ENCODE measurements around the gene TTC13.

Gene TTC13

GRCh38 chr1:230894032-230894431, 84.6 kb downstream of the TTC13 start:
- no peak overlapping the region for H3K27ac ChIP-seq (ENCODE audit: low read depth, low read length)
- no peak overlapping the region for H3K56ac ChIP-seq (ENCODE audit: low read length)
- no peak overlapping the region for H4K5ac ChIP-seq (ENCODE audit: low read length)
- H3K4me2 ChIP-seq (ENCODE audit: low read length) = no peak overlapping the region
- no peaks in the 10 kb centered on the region for H3K79me1 ChIP-seq (ENCODE audit: low read length)
- H3K4me1 ChIP-seq (ENCODE audit: control insufficient read depth, low read depth, low read length) = peaks cover 3% of the 10 kb centered on the region
- no peak overlapping the region for H2BK5ac ChIP-seq (ENCODE audit: low read length)
- no peak overlapping the region for H3K4me3 ChIP-seq (ENCODE audit: low read length)
- no peaks in the 10 kb centered on the region for H3K36me3 ChIP-seq (ENCODE audit: control insufficient read depth, insufficient read depth, low read length)
- no peaks in the 10 kb centered on the region for H3K27me3 ChIP-seq (ENCODE audit: insufficient read depth, low read length, poor library complexity)
- no peak overlapping the region for H2AK5ac ChIP-seq (ENCODE audit: low read length)
- no peak overlapping the region for H4K8ac ChIP-seq (ENCODE audit: low read depth, low read length)
- H2BK15ac ChIP-seq (replicated peaks; ENCODE audit: low read depth) = no peak overlapping the region
- no CpG with 5 or more reads among the region's 6 CpGs for WGBS (ENCODE audit: extremely low coverage, insufficient coverage, low lambda C conversion rate)
- no peak overlapping the region for H3K4ac ChIP-seq (ENCODE audit: low read depth, low read length)
- no peak overlapping the region for H3K18ac ChIP-seq (ENCODE audit: low read length)
- H3K23ac ChIP-seq (ENCODE audit: low read length) = no peak overlapping the region
- DNase-seq = no peak
- no peaks in the 10 kb centered on the region for H3K79me2 ChIP-seq (ENCODE audit: control insufficient read depth, insufficient read depth, low read length)
- H3K9ac ChIP-seq (ENCODE audit: low read length) = no peak overlapping the region
- H2BK120ac ChIP-seq (ENCODE audit: low read depth, low read length) = no peak overlapping the region

- Histone ChIP-seq H2BK15ac (replicated peaks; ENCODE audit: low read depth) (no peak overlapping the region), H2AK5ac (ENCODE audit: low read length) (no peak overlapping the region), H3K36me3 (ENCODE audit: control insufficient read depth, insufficient read depth, low read length) (no peaks in the 10 kb centered on the region), H3K56ac (ENCODE audit: low read length) (no peak overlapping the region), H3K4me3 (ENCODE audit: low read length) (no peak overlapping the region), H3K18ac (ENCODE audit: low read length) (no peak overlapping the region), H3K4me2 (ENCODE audit: low read length) (no peak overlapping the region), H3K4ac (ENCODE audit: low read depth, low read length) (no peak overlapping the region), H3K27ac (ENCODE audit: low read depth, low read length) (no peak overlapping the region), H2BK5ac (ENCODE audit: low read length) (no peak overlapping the region), H4K8ac (ENCODE audit: low read depth, low read length) (no peak overlapping the region), H3K79me1 (ENCODE audit: low read length) (no peaks in the 10 kb centered on the region), H3K9ac (ENCODE audit: low read length) (no peak overlapping the region), H2BK120ac (ENCODE audit: low read depth, low read length) (no peak overlapping the region), H3K79me2 (ENCODE audit: control insufficient read depth, insufficient read depth, low read length) (no peaks in the 10 kb centered on the region), H3K27me3 (ENCODE audit: insufficient read depth, low read length, poor library complexity) (no peaks in the 10 kb centered on the region), H3K4me1 (ENCODE audit: control insufficient read depth, low read depth, low read length) (peaks cover 3% of the 10 kb centered on the region), H3K23ac (ENCODE audit: low read length) (no peak overlapping the region), H4K5ac (ENCODE audit: low read length) (no peak overlapping the region)
- WGBS (ENCODE audit: extremely low coverage, insufficient coverage, low lambda C conversion rate) = no CpG with 5 or more reads among the region's 6 CpGs
- peak; percentile 16 for DNase-seq
These were observed 86.6 kb downstream of the TTC13 start for GRCh38 chr1:230892018-230892491.

GRCh38 chr1:230891413-230891812, 87.2 kb downstream of the TTC13 start:
- no peak overlapping the region for H4K8ac ChIP-seq (ENCODE audit: low read depth, low read length)
- H2BK120ac ChIP-seq (ENCODE audit: low read depth, low read length) = no peak overlapping the region
- no peaks in the 10 kb centered on the region for H3K79me2 ChIP-seq (ENCODE audit: control insufficient read depth, insufficient read depth, low read length)
- no peak overlapping the region for H3K18ac ChIP-seq (ENCODE audit: low read length)
- no peak overlapping the region for H2BK15ac ChIP-seq (replicated peaks; ENCODE audit: low read depth)
- no peaks in the 10 kb centered on the region for H3K79me1 ChIP-seq (ENCODE audit: low read length)
- no peak overlapping the region for H3K4ac ChIP-seq (ENCODE audit: low read depth, low read length)
- no CpG with 5 or more reads among the region's 2 CpGs for WGBS (ENCODE audit: extremely low coverage, insufficient coverage, low lambda C conversion rate)
- H2BK5ac ChIP-seq (ENCODE audit: low read length) = no peak overlapping the region
- no peak overlapping the region for H4K5ac ChIP-seq (ENCODE audit: low read length)
- no peak overlapping the region for H3K4me3 ChIP-seq (ENCODE audit: low read length)
- no peaks in the 10 kb centered on the region for H3K36me3 ChIP-seq (ENCODE audit: control insufficient read depth, insufficient read depth, low read length)
- no peak overlapping the region for H3K23ac ChIP-seq (ENCODE audit: low read length)
- peak; percentile 66 for DNase-seq
- H2AK5ac ChIP-seq (ENCODE audit: low read length) = no peak overlapping the region
- peaks cover 3% of the 10 kb centered on the region for H3K4me1 ChIP-seq (ENCODE audit: control insufficient read depth, low read depth, low read length)
- H3K9ac ChIP-seq (ENCODE audit: low read length) = no peak overlapping the region
- H3K27me3 ChIP-seq (ENCODE audit: insufficient read depth, low read length, poor library complexity) = no peaks in the 10 kb centered on the region
- no peak overlapping the region for H3K27ac ChIP-seq (ENCODE audit: low read depth, low read length)
- H3K4me2 ChIP-seq (ENCODE audit: low read length) = no peak overlapping the region
- no peak overlapping the region for H3K56ac ChIP-seq (ENCODE audit: low read length)

- H4K8ac ChIP-seq (ENCODE audit: low read depth, low read length) = no peak overlapping the region
- DNase-seq = no peak
- no peak overlapping the region for H4K5ac ChIP-seq (ENCODE audit: low read length)
- no peaks in the 10 kb centered on the region for H3K79me1 ChIP-seq (ENCODE audit: low read length)
- no peak overlapping the region for H2BK5ac ChIP-seq (ENCODE audit: low read length)
- no peaks in the 10 kb centered on the region for H3K36me3 ChIP-seq (ENCODE audit: control insufficient read depth, insufficient read depth, low read length)
- H3K4me1 ChIP-seq (ENCODE audit: control insufficient read depth, low read depth, low read length) = peaks cover 2% of the 10 kb centered on the region
- no peak overlapping the region for H3K18ac ChIP-seq (ENCODE audit: low read length)
- no peak overlapping the region for H3K4me2 ChIP-seq (ENCODE audit: low read length)
- no peak overlapping the region for H3K23ac ChIP-seq (ENCODE audit: low read length)
- H3K56ac ChIP-seq (ENCODE audit: low read length) = no peak overlapping the region
- H2BK120ac ChIP-seq (ENCODE audit: low read depth, low read length) = no peak overlapping the region
- H3K4me3 ChIP-seq (ENCODE audit: low read length) = no peak overlapping the region
- no peak overlapping the region for H3K27ac ChIP-seq (ENCODE audit: low read depth, low read length)
- H3K4ac ChIP-seq (ENCODE audit: low read depth, low read length) = no peak overlapping the region
- no peaks in the 10 kb centered on the region for H3K27me3 ChIP-seq (ENCODE audit: insufficient read depth, low read length, poor library complexity)
- no peak overlapping the region for H2BK15ac ChIP-seq (replicated peaks; ENCODE audit: low read depth)
- H3K79me2 ChIP-seq (ENCODE audit: control insufficient read depth, insufficient read depth, low read length) = no peaks in the 10 kb centered on the region
- H3K9ac ChIP-seq (ENCODE audit: low read length) = no peak overlapping the region
- H2AK5ac ChIP-seq (ENCODE audit: low read length) = no peak overlapping the region
- WGBS (ENCODE audit: extremely low coverage, insufficient coverage, low lambda C conversion rate) = no CpG with 5 or more reads among the region's 2 CpGs
These were observed 94.0 kb downstream of the TTC13 start for GRCh38 chr1:230884646-230885045.

GRCh38 chr1:230883967-230884366, 94.7 kb downstream of the TTC13 start:
- Histone ChIP-seq H3K79me2 (ENCODE audit: control insufficient read depth, insufficient read depth, low read length) (no peaks in the 10 kb centered on the region), H3K36me3 (ENCODE audit: control insufficient read depth, insufficient read depth, low read length) (no peaks in the 10 kb centered on the region), H3K56ac (ENCODE audit: low read length) (no peak overlapping the region), H4K8ac (ENCODE audit: low read depth, low read length) (no peak overlapping the region), H3K9ac (ENCODE audit: low read length) (no peak overlapping the region), H2AK5ac (ENCODE audit: low read length) (no peak overlapping the region), H4K5ac (ENCODE audit: low read length) (no peak overlapping the region), H2BK120ac (ENCODE audit: low read depth, low read length) (no peak overlapping the region), H3K4me3 (ENCODE audit: low read length) (no peak overlapping the region), H3K18ac (ENCODE audit: low read length) (no peak overlapping the region), H3K23ac (ENCODE audit: low read length) (no peak overlapping the region), H3K79me1 (ENCODE audit: low read length) (no peaks in the 10 kb centered on the region), H3K4me1 (ENCODE audit: control insufficient read depth, low read depth, low read length) (peaks cover 4% of the 10 kb centered on the region), H2BK15ac (replicated peaks; ENCODE audit: low read depth) (no peak overlapping the region), H3K27ac (ENCODE audit: low read depth, low read length) (no peak overlapping the region), H2BK5ac (ENCODE audit: low read length) (no peak overlapping the region), H3K27me3 (ENCODE audit: insufficient read depth, low read length, poor library complexity) (no peaks in the 10 kb centered on the region), H3K4me2 (ENCODE audit: low read length) (no peak overlapping the region), H3K4ac (ENCODE audit: low read depth, low read length) (no peak overlapping the region)
- no CpG with 5 or more reads among the region's 4 CpGs for WGBS (ENCODE audit: extremely low coverage, insufficient coverage, low lambda C conversion rate)
- no peak for DNase-seq

- peak overlapping the region; percentile 63 for H3K56ac ChIP-seq (ENCODE audit: low read length)
- H3K18ac ChIP-seq (ENCODE audit: low read length) = no peak overlapping the region
- no peak overlapping the region for H3K27ac ChIP-seq (ENCODE audit: low read depth, low read length)
- H3K4me2 ChIP-seq (ENCODE audit: low read length) = no peak overlapping the region
- H3K79me1 ChIP-seq (ENCODE audit: low read length) = no peaks in the 10 kb centered on the region
- no peak overlapping the region for H4K8ac ChIP-seq (ENCODE audit: low read depth, low read length)
- no peak overlapping the region for H2BK5ac ChIP-seq (ENCODE audit: low read length)
- H3K36me3 ChIP-seq (ENCODE audit: control insufficient read depth, insufficient read depth, low read length) = no peaks in the 10 kb centered on the region
- no peak for DNase-seq
- H3K23ac ChIP-seq (ENCODE audit: low read length) = no peak overlapping the region
- no peak overlapping the region for H2AK5ac ChIP-seq (ENCODE audit: low read length)
- H3K9ac ChIP-seq (ENCODE audit: low read length) = no peak overlapping the region
- no peaks in the 10 kb centered on the region for H3K79me2 ChIP-seq (ENCODE audit: control insufficient read depth, insufficient read depth, low read length)
- WGBS (ENCODE audit: extremely low coverage, insufficient coverage, low lambda C conversion rate) = no CpG with 5 or more reads among the region's 8 CpGs
- no peak overlapping the region for H3K4me3 ChIP-seq (ENCODE audit: low read length)
- peaks cover 6% of the 10 kb centered on the region for H3K4me1 ChIP-seq (ENCODE audit: control insufficient read depth, low read depth, low read length)
- no peak overlapping the region for H3K4ac ChIP-seq (ENCODE audit: low read depth, low read length)
- H3K27me3 ChIP-seq (ENCODE audit: insufficient read depth, low read length, poor library complexity) = no peaks in the 10 kb centered on the region
- H4K5ac ChIP-seq (ENCODE audit: low read length) = no peak overlapping the region
- no peak overlapping the region for H2BK15ac ChIP-seq (replicated peaks; ENCODE audit: low read depth)
- H2BK120ac ChIP-seq (ENCODE audit: low read depth, low read length) = no peak overlapping the region
These were observed 98.9 kb downstream of the TTC13 start for GRCh38 chr1:230879778-230880177.

Data from mesendoderm (in vitro differentiated cells).